Mucosa of descending colon (tissue), 3 donors: ENCODE data around the gene TRAIP. TPM values are rescaled to one million over a fixed set of nuclear protein-coding genes. Genes with fewer than 3 reads are reported as not detected.

Source experiments
- ATAC-seq: fragments of 200-7000 bp; cut with Tn5 transposase; one replicate; pipeline ENCODE4 v1.9.1; 2020; ENCODE audit warnings: mild to moderate bottlenecking, moderate library complexity
- DNase-seq, 3 donors: peaks; one replicate each; pipeline ENCODE4 v3.0.0-alpha.2; 2020
- H3K36me3 ChIP-seq: fragments of 200-600 bp; one replicate; pipeline ENCODE4 v1.8.0; 2021; ENCODE audit warnings: low read depth, mild to moderate bottlenecking
- H3K4me1 ChIP-seq: fragments of 200-600 bp; one replicate; pipeline ENCODE4 v1.8.0; 2021; ENCODE audit warnings: low read depth, mild to moderate bottlenecking
- H3K4me3 ChIP-seq: fragments of 200-600 bp; one replicate; pipeline ENCODE4 v1.8.0; 2021; ENCODE audit warnings: mild to moderate bottlenecking
- H3K9me3 ChIP-seq: fragments of 200-600 bp; one replicate; pipeline ENCODE4 v1.8.0; 2021; ENCODE audit warnings: mild to moderate bottlenecking
- CTCF ChIP-seq: fragments of 200-600 bp; IDR thresholded peaks from one replicate; pipeline ENCODE4 v1.8.0; 2022; ENCODE audit warnings: antibody characterized with exemption, mild to moderate bottlenecking
- intact Hi-C, 2 donors: fragments of 100-400 bp; cut with DNase I in 1 of 2; cut with micrococcal nuclease in 1 of 2; formaldehyde crosslinking; loops; one replicate each; pipeline versions ENCODE4 v1.11.0 to v1.11.1; 2022; cut with DNase I, micrococcal nuclease
- total RNA-seq, 3 donors: library from RNA; stranded (reverse); fragmentation: NEBNext Ultra II Directional in 2 of 3; extraction: Animal tissue kit (Norgen Biotek cat#: 25700) in 2 of 3; gene quantifications; one replicate each; pipeline versions ENCODE4 v1.2.1 to v1.2.4, GENCODE V29; 2021 to 2023
- donor health status: DM: no; HTN: no; CAD: no; lungs with moderate emphysema.
- donor health status: DM: no; HTN: no; CAD: no.
- donor health status: DM: no; HTN: yes; CAD: no.

Gene TRAIP
- total RNA-seq, 3 donors from 2014 or later = 2.6 to 5.4 (median 4.0) TPM

DNA sequence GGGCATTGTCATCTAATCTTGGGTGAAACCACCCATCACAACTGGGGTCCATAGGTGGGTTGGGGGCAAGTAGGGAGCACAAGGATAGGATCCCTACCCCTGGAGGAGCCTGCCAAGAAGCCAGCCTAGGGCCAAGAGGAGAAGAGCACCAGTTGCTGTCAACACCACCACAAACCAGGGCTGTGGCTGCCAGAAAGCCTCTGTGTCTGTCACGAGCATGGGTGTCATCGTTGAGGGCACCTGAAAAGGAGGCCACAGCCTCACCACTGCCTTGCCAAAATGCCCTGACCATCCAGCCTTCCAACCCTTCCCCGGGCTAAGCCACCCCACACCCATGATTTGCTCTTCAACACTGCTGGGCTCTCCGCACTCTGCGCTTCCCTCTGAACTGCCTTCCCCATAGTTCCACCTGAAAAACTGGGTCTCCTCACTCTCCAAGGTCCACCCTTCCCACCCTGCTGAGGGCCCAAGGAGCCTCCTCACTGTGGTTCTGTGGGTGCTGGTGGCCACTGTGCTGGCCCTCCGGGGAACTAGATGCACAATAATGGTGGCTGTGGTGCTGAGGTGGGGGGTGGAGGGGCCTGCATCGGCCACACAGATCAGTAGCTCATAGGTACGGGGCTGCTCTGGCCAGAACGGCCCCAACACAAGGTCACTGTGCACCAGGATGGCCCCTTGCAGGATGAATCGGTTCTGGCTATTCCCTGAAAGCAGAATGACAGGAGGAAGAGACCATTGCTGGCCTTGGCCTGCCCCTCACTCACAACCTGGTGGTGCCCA, 63.8 kb downstream of the TRAIP start:
- H3K4me3 ChIP-seq = no peak overlapping the region
- H3K4me1 ChIP-seq = no peaks in the 10 kb centered on the region
- intact Hi-C loops = no loop called here
- ATAC-seq (no peak), DNase-seq (no peak)
- no peaks in the 10 kb centered on the region for H3K9me3 ChIP-seq
- TF ChIP-seq CTCF = no peak
- H3K36me3 ChIP-seq = no peaks in the 10 kb centered on the region

DNA sequence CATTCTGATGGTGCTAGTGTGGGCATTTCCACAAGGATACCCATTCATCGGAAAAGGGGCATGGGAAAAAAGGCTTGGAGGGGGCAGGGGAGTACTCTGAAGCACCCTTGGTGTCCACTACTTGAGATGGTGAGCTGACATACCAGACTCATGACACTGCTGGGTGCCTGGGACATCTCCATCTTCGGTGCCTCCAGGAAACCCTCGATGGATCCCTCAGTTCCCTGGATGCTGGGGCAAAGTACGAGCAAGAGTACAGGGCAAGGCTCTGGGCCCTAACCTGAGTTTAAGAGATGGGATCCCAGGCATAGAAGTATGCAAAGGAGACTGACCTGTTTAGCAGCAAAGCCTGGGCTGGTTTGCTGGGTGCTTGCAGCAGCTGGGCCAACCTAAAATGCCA, 64.8 kb downstream of the TRAIP start:
- no peaks in the 10 kb centered on the region for H3K36me3 ChIP-seq
- intact Hi-C loops = no loop called here
- ATAC-seq = no peak
- DNase-seq = no peak
- peaks cover 7% of the 10 kb centered on the region for H3K4me1 ChIP-seq
- no peaks in the 10 kb centered on the region for H3K9me3 ChIP-seq
- no peak for TF ChIP-seq CTCF
- no peak overlapping the region for H3K4me3 ChIP-seq

GRCh38 chr3:49790626-49791411, 65.5 kb downstream of the TRAIP start:
- H3K4me3 ChIP-seq = no peak overlapping the region
- no peak for TF ChIP-seq CTCF
- no peak for DNase-seq
- no peak for ATAC-seq
- intact Hi-C loops = no loop called here
- H3K36me3 ChIP-seq = peaks cover 3% of the 10 kb centered on the region
- peaks cover 9% of the 10 kb centered on the region for H3K4me1 ChIP-seq
- no peaks in the 10 kb centered on the region for H3K9me3 ChIP-seq

DNA sequence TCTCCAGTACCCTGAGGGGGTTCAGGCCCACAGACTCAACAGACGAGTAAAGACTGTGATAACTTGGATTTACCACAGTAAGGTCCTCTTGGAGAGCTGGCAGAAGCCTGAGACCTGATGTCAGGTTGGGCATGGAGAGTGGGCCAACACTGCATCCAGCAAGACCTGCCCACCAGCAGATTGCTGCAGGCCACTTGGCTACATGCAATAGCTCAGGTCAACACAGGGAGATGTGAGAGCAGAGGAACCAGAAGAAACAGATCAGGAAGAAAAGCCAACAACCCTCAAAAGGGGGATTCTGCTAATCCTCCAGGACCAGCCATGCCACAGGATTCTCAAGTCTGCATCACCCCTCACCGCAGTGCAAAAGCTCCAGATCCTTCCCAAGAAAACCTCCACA, 68.3 kb downstream of the TRAIP start:
- Histone ChIP-seq H3K9me3 (no peaks in the 10 kb centered on the region), H3K4me1 (peaks cover 24% of the 10 kb centered on the region), H3K36me3 (peaks cover 3% of the 10 kb centered on the region), H3K4me3 (no peak overlapping the region)
- ATAC-seq (no peak), DNase-seq (no peak)
- TF ChIP-seq CTCF = no peak
- intact Hi-C loops = no loop called here

DNA sequence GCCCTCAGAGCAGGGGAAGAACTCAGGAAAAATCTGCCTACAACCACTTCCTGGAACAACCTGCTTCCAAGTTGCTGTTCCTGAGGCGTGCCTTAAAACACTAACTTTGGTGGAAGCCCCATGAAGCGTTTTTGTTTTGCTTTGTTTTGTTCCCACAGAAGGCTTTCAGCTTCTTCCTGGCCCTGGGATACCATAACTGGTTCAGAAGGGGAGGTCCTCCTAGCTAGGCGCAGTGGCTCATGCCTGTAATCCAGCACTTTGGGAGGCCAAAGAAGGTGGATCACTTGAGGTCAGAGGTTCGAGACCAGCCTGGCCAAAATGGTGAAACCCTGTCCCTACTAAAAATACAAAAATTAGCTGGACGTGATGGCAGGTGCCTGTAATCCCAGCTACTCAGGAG, 68.8 kb downstream of the TRAIP start:
- H3K4me1 ChIP-seq = peaks cover 24% of the 10 kb centered on the region
- intact Hi-C loops = no loop called here
- no peaks in the 10 kb centered on the region for H3K9me3 ChIP-seq
- H3K36me3 ChIP-seq = peaks cover 3% of the 10 kb centered on the region
- ATAC-seq = no peak
- DNase-seq = no peak
- no peak overlapping the region for H3K4me3 ChIP-seq
- no peak for TF ChIP-seq CTCF
